ENCODE measurements around the gene SLCO1A2. TPM values are rescaled to one million over a fixed set of nuclear protein-coding genes. Genes with fewer than 3 reads are reported as not detected.

SLCO1A2 gene
- total RNA-seq, 1 donor from 2014 or later = 23.9 TPM

DNA sequence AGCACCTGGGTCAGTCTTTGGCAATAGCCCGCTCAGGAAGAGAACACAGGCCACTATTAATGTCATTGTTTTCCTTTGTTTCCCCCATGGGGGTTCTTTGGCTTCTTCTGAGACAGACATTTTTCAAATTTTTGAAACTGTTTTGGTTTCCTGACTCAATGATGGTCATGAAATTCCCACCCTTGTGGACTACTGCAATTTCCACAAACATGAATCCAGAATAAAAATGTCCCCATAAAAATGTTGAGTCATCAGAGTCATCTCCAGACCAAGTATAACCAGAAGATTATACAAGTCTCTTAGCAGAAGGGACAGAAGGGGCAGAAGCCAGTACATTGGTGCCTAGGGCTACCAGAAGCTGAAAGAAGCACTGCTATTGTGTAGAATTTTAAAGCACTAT, 29.1 kb downstream of the SLCO1A2 start:
- Mint-ChIP-seq H3K9me3 (no peaks in the 10 kb centered on the region), H3K27ac (no peak overlapping the region), H3K4me3 (no peak overlapping the region), H3K27me3 (ENCODE audit: insufficient read depth, low read depth) (no peaks in the 10 kb centered on the region), H3K36me3 (no peaks in the 10 kb centered on the region), H3K4me1 (no peaks in the 10 kb centered on the region)
- H3F3A ChIP-seq (ENCODE audit: low read depth) = no peaks in the 10 kb centered on the region
- no peaks in the 10 kb centered on the region for H3K9me3 ChIP-seq (ENCODE audit: low read depth)
- no peaks in the 10 kb centered on the region for H3K36me3 ChIP-seq
- H3K4me1 ChIP-seq = no peaks in the 10 kb centered on the region
- H3K9ac ChIP-seq = no peak overlapping the region
- no peaks in the 10 kb centered on the region for H3K79me2 ChIP-seq (ENCODE audit: low read depth)
- no peak overlapping the region for H3K27ac ChIP-seq
- DNase-seq (ENCODE audit: low spot score) = no peak
- no peaks in the 10 kb centered on the region for H3K27me3 ChIP-seq
- no peak overlapping the region for H2AFZ ChIP-seq (replicated peaks)
- TF ChIP-seq EZH2phosphoT487 (IDR thresholded peaks at IDR 0.05) (no peak), EZH2 (IDR thresholded peaks at IDR 0.05) (no peak), CTCF (IDR thresholded peaks at IDR 0.05) (no peak)
- H3K4me2 ChIP-seq = no peak overlapping the region
- H3K4me3 ChIP-seq = no peak overlapping the region
- no peaks in the 10 kb centered on the region for H4K20me1 ChIP-seq (ENCODE audit: low read depth)

- Mint-ChIP-seq H3K27ac (no peak overlapping the region), H3K27me3 (ENCODE audit: insufficient read depth, low read depth) (no peaks in the 10 kb centered on the region), H3K4me1 (no peaks in the 10 kb centered on the region), H3K36me3 (no peaks in the 10 kb centered on the region), H3K9me3 (no peaks in the 10 kb centered on the region), H3K4me3 (no peak overlapping the region)
- Histone ChIP-seq H3K27me3 (no peaks in the 10 kb centered on the region), H3K4me3 (no peak overlapping the region), H3K27ac (no peak overlapping the region), H3K9ac (no peak overlapping the region), H3K9me3 (ENCODE audit: low read depth) (no peaks in the 10 kb centered on the region), H3K4me1 (no peaks in the 10 kb centered on the region), H2AFZ (replicated peaks) (no peak overlapping the region), H3K4me2 (no peak overlapping the region), H3F3A (ENCODE audit: low read depth) (no peaks in the 10 kb centered on the region), H3K36me3 (no peaks in the 10 kb centered on the region), H3K79me2 (ENCODE audit: low read depth) (no peaks in the 10 kb centered on the region), H4K20me1 (ENCODE audit: low read depth) (no peaks in the 10 kb centered on the region)
- no peak for DNase-seq (ENCODE audit: low spot score)
- TF ChIP-seq EZH2phosphoT487 (IDR thresholded peaks at IDR 0.05) (no peak), EZH2 (IDR thresholded peaks at IDR 0.05) (no peak), CTCF (IDR thresholded peaks at IDR 0.05) (no peak)
These were observed 34.1 kb downstream of the SLCO1A2 start for GRCh38 chr12:21300632-21301031.

DNA sequence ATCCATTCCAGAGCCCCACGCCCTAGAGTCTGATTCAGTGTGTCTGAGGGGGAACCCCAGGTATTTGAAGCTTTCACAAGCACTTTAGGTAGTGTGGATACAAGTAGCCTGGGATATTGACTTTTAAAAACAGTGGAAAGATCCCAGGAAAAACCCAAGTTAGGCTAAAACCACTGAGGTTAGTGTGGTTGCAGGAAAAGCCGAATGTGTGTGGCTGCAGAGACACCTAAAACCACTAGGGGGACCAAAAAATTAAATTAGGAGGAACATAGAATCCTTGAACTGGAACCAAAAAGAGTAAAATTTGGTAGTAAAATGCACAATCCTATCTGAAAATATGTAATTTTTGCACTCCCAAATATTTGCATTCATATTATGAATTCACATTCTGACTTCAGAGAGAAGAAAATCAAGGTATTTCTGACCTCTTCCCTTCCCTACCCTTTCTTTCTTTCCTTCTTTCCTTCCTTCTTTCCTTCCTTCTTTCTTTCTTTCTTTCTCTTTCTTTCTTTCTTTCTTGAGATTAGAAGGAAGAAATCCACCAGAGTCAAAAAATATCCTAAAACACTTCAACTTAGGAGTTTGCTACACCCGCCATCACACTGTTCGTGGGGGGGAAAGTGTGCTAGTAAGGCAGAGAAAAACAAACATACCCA, 37.8 kb downstream of the SLCO1A2 start:
- DNase-seq (ENCODE audit: low spot score) = peak; percentile 19
- Mint-ChIP-seq H3K27me3 (ENCODE audit: insufficient read depth, low read depth) (no peaks in the 10 kb centered on the region), H3K4me1 (no peaks in the 10 kb centered on the region), H3K36me3 (no peaks in the 10 kb centered on the region), H3K4me3 (no peak overlapping the region), H3K27ac (no peak overlapping the region), H3K9me3 (no peaks in the 10 kb centered on the region)
- no peak overlapping the region for H3K4me3 ChIP-seq
- H4K20me1 ChIP-seq (ENCODE audit: low read depth) = no peaks in the 10 kb centered on the region
- H3K4me2 ChIP-seq = no peak overlapping the region
- no peaks in the 10 kb centered on the region for H3K4me1 ChIP-seq
- no peak overlapping the region for H3K9ac ChIP-seq
- H3K27me3 ChIP-seq = no peaks in the 10 kb centered on the region
- no peaks in the 10 kb centered on the region for H3K79me2 ChIP-seq (ENCODE audit: low read depth)
- peak overlapping the region; percentile 70 for H2AFZ ChIP-seq (replicated peaks)
- H3F3A ChIP-seq (ENCODE audit: low read depth) = no peaks in the 10 kb centered on the region
- H3K9me3 ChIP-seq (ENCODE audit: low read depth) = no peaks in the 10 kb centered on the region
- no peaks in the 10 kb centered on the region for H3K36me3 ChIP-seq
- TF ChIP-seq CTCF (IDR thresholded peaks at IDR 0.05) (peak; percentile 77), EZH2 (IDR thresholded peaks at IDR 0.05) (no peak), EZH2phosphoT487 (IDR thresholded peaks at IDR 0.05) (no peak)
- H3K27ac ChIP-seq = no peak overlapping the region

Data from neural progenitor cell (in vitro differentiated cells).